ENCODE data around the gene CARS1. TPM values are rescaled to one million over a fixed set of nuclear protein-coding genes. Genes with fewer than 3 reads are reported as not detected.

CARS1 gene
- total RNA-seq, 2 experiments from 2014 or later = 94.7 to 97.5 TPM

DNA sequence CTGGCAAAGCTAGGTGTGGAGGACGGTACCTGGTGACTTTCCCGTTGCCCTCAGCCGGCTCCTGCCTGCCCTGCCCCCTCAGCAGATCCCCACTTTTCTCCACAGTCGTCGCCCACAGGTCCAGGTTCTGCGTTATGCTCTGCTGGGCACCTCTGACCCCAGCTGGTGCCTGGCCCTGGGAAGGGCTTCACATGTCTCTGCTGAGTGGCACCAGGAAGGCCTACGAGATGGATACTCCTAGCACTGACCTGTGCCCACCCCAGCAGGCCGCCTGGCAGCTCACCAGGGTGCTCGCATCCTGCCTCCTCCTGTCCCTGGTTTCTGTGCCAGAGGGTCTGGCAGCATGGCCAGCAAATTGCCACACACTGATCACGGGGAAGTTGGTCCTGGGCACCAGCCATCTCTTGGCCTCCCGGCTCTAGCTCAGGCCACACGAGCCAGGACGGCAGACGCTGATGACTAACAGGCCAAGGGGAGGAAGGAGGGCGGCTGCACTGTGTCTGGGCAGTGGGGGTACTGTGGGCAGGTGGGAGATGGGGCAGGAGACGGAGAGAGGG, 13.8 kb downstream of the CARS1 start:
- Mint-ChIP-seq H3K27ac (no peak overlapping the region), H3K36me3 (peaks cover 28% of the 10 kb centered on the region)
- CTCF ChIA-PET = interaction anchor here (1.1 kb wide), 1 partner anchor 48 kb away, joined by 4 read pairs; no protein-coding TSS in a partner anchor

DNA sequence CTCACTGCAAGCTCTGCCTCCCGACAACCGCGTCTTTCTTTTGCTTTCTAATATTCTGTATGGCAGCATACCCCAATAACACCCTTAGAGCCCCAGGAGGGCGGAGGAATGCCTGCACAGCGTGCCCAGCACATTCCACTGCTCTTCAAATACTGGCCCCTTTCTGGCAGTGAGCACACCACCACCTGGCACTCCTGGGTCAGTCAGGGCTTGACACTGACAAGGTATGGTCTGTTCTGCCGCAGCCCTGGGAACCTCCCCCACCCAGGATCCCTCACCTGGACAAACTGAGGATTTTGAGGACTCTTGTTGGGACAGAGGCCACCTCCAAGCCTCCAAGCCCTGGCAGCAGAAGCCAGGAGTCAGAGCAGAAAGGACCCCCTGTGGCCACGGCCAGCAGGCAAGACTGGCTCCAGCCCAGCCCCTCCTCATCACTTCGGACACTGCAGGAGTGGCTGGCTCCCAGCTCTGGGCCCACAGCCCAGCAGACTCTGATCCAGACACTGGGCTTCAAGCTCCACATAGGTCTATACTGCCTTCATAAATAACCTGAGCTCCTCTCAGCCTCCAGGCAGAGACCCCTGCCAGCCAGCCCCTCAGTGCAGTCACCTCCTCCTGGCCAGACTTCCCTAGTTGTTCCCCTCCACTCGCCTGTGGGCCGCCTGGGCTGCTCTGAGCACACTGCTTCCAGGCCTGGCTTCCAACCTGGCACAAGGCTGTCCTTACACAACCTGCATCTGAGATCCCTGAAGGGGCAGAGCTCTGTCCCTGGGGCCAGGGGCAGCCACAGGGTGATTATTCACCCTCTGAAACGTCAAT, 14.5 kb downstream of the CARS1 start:
- CTCF ChIA-PET = no interaction called here
- H3K27me3 Mint-ChIP-seq = no peaks in the 10 kb centered on the region

More for the DNA sequence above, 13.8 kb downstream of the CARS1 start:
- intact Hi-C loops (cut with micrococcal nuclease) = no loop called here
- DNase-seq = no peak
- POLR2A ChIA-PET = interaction anchor here (1.2 kb wide), 1 partner anchor 54 kb away, joined by 6 read pairs; no protein-coding TSS in a partner anchor
- H3K27me3 Mint-ChIP-seq = no peaks in the 10 kb centered on the region
- no peaks in the 10 kb centered on the region for H3K9me3 Mint-ChIP-seq
- H3K4me3 Mint-ChIP-seq = no peak overlapping the region
- peaks cover 11% of the 10 kb centered on the region for H3K4me1 Mint-ChIP-seq (ENCODE audit: low read depth)

DNA sequence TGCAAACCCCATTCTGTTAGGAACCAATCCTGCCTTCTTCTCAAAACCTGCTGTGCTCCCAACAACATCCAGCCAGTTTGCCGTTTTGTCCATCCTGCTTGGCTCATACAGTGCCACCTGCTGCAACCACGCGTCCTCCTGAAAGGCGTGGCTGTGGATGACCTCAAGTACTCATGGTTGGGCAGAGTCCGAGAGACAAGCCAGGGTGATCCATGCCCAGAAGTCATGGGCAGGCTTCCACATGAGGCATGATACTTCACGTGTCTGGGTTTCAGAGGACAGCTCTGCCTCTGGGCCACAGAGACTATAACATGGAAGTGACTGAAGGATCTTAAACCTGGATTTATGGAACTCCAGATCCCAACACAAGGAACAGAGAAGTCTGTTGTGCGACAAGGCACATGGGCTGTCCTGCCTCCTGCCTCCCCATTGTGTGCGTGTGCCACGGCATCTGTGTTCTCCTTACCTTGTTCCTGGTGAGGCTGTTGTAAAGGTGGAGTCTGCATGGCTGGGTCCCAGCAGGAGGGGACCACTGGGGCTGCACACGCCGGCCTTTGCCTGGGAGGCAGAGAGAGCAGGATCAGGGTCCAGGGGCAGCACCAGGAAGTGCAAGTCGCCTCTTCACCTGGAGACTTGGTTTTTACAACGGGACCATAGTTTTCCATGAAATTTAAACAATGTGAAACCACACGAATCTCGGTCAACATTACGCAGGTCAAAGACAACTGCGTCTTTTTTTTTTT, 15.4 kb downstream of the CARS1 start:
- Mint-ChIP-seq H3K27ac (no peak overlapping the region), H3K27me3 (no peaks in the 10 kb centered on the region), H3K36me3 (peaks cover 38% of the 10 kb centered on the region), H3K9me3 (no peaks in the 10 kb centered on the region), H3K4me1 (ENCODE audit: low read depth) (peaks cover 21% of the 10 kb centered on the region), H3K4me3 (no peak overlapping the region)
- ChIA-PET POLR2A (no interaction called here), CTCF (no interaction called here)
- no peak for DNase-seq
- intact Hi-C loops (cut with micrococcal nuclease) = no loop called here

More for the DNA sequence above, 14.5 kb downstream of the CARS1 start:
- POLR2A ChIA-PET = interaction anchor here (1.2 kb wide), 1 partner anchor 53 kb away, joined by 6 read pairs; no protein-coding TSS in a partner anchor
- DNase-seq = no peak
- peaks cover 13% of the 10 kb centered on the region for H3K4me1 Mint-ChIP-seq (ENCODE audit: low read depth)
- peaks cover 32% of the 10 kb centered on the region for H3K36me3 Mint-ChIP-seq
- intact Hi-C loops (cut with micrococcal nuclease) = no loop called here
- H3K9me3 Mint-ChIP-seq = no peaks in the 10 kb centered on the region
- H3K27ac Mint-ChIP-seq = no peak overlapping the region
- H3K4me3 Mint-ChIP-seq = no peak overlapping the region

DNA sequence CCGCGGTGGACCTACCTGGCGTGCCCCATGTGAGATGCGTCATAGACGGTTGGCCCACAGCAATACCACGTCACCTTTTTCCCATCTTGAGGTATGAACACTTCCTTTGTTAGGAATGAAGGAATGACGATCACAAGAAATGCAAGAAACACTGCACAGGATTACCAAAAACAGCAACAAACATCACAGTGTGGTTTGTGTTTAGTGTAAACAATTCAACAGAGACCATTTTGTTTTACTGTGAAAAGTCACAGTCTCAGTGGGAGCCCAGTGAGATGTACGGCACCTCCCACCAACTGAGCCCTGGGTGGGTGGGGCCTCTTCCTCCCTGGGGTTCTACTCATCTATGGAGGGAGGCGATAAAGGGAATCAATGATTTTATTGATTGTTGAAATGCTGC, 16.3 kb downstream of the CARS1 start:
- intact Hi-C loops (cut with micrococcal nuclease) = no loop called here
- ChIA-PET CTCF (interaction anchor here (4.3 kb wide), 1 partner anchor 50 kb away, joined by 77 read pairs; no protein-coding TSS in a partner anchor), POLR2A (no interaction called here)
- H3K9me3 Mint-ChIP-seq = no peaks in the 10 kb centered on the region
- no peak overlapping the region for H3K27ac Mint-ChIP-seq
- H3K27me3 Mint-ChIP-seq = no peaks in the 10 kb centered on the region
- H3K4me1 Mint-ChIP-seq (ENCODE audit: low read depth) = peaks cover 25% of the 10 kb centered on the region
- no peak for DNase-seq
- peaks cover 48% of the 10 kb centered on the region for H3K36me3 Mint-ChIP-seq
- no peak overlapping the region for H3K4me3 Mint-ChIP-seq

DNA sequence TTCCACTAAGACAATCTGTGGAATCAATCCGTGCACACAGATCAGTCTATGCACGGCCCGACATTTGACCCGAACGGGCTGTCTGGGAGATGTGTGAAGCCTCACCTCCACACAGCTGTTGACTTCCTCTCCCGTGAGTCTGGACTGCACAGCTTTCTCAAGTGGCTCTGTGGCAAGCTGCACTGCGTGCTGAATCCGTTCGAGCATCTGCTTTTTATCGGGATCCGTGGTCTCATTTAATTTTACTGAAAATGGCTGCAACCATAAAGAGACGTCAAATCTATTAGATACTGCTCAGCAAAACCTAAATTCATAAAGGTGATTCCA, 19.3 kb downstream of the CARS1 start:
- Mint-ChIP-seq H3K36me3 (peaks cover 56% of the 10 kb centered on the region), H3K4me1 (ENCODE audit: low read depth) (peaks cover 18% of the 10 kb centered on the region), H3K27ac (no peak overlapping the region), H3K4me3 (no peak overlapping the region), H3K9me3 (no peaks in the 10 kb centered on the region), H3K27me3 (no peaks in the 10 kb centered on the region)
- CTCF ChIA-PET = interaction anchor here (1.0 to 4.3 kb wide), 14 partner anchors 10 to 145 kb away, joined by 3 to 77 read pairs (median 8); partner anchors contain the start of gene CARS1
- no peak for DNase-seq
- POLR2A ChIA-PET = interaction anchor here (0.5 to 1.5 kb wide), 3 partner anchors 19 to 303 kb away, joined by 4 to 7 read pairs (median 6); partner anchors contain the start of gene CARS1
- intact Hi-C loops (cut with micrococcal nuclease) = loop anchor here (1.0 kb wide), 1 partner anchor 53 kb away; no protein-coding TSS in a partner anchor

DNA sequence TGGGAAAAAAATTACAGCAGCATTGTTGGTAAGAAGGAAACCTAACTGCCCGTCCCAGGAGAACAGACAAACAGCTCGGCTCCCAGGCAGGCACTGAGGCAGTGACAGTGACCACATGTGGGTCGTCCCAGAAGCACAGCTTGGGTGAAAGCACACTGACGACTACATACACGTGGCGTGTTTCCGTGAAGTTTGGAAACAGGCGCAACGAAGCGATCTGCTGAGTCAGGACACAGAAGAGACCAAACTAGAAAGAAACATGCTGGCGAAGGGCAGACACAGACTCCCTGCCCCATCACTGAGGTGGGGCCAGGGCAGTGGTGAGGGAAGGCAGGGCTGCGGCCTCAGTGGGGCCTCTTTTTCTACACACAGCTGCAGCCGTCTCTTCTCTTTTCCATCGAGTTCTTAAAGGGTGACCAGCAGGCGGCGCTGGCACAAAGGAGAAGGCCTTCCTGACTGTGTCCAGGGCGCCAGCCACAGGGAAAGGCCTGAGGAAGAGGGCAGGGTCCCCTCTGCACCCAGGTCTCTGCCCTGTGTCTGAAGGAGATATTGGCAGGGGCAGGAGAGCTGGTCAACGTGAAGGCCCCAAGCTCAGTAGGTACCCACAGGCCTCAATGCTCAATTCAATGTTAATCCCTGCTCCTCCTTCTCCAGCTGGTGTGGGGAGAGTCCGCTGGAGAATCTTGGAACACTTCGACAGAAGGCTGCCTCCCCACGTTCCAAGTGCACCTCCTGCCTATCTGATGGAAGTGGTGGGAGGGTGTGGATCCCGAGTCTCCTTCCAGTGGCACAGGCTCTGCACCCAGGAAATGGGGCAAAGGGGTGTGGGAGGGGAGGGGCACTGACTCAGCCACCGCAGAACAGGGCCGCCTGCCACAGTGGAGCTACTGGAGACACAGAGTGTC, 19.9 kb downstream of the CARS1 start:
- no peaks in the 10 kb centered on the region for H3K9me3 Mint-ChIP-seq
- peak overlapping the region; percentile 1 for H3K27ac Mint-ChIP-seq
- H3K4me3 Mint-ChIP-seq = no peak overlapping the region
- H3K4me1 Mint-ChIP-seq (ENCODE audit: low read depth) = peaks cover 20% of the 10 kb centered on the region
- ChIA-PET POLR2A (interaction anchor here (0.5 to 1.5 kb wide), 3 partner anchors 20 to 304 kb away, joined by 4 to 7 read pairs (median 6); partner anchors contain the start of gene CARS1), CTCF (interaction anchor here (0.7 to 4.3 kb wide), 18 partner anchors 9 to 879 kb away, joined by 3 to 77 read pairs (median 6); partner anchors contain the start of gene CARS1)
- no peaks in the 10 kb centered on the region for H3K27me3 Mint-ChIP-seq
- peak; percentile 61 for DNase-seq
- H3K36me3 Mint-ChIP-seq = peaks cover 60% of the 10 kb centered on the region
- intact Hi-C loops (cut with micrococcal nuclease) = loop anchor here (1.0 kb wide), 1 partner anchor 54 kb away; no protein-coding TSS in a partner anchor

DNA sequence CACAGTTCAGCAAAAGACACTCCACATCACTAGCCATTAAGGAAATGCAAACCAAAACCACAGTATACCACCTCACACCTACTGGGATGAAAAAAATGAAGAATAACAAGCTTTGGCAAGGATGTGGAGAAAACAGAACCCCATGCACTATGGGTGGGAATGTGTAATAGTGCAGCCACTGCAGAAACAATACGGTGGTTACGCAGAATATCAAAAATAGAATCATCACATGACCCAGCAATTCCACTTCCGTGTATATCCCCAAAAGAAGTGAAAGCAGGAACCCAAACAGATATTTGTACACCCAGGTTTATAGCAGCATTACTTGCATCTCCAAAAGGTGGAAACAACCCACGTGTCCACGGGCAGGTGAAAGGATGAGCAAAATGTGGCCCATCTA, 20.8 kb downstream of the CARS1 start:
- CTCF ChIA-PET = interaction anchor here (1.0 to 4.3 kb wide), 8 partner anchors 12 to 502 kb away, joined by 3 to 77 read pairs (median 8); no protein-coding TSS in a partner anchor
- H3K9me3 Mint-ChIP-seq = no peaks in the 10 kb centered on the region
- H3K4me1 Mint-ChIP-seq (ENCODE audit: low read depth) = peaks cover 20% of the 10 kb centered on the region
- H3K36me3 Mint-ChIP-seq = peaks cover 55% of the 10 kb centered on the region
- H3K27ac Mint-ChIP-seq = no peak overlapping the region
- intact Hi-C loops (cut with micrococcal nuclease) = no loop called here
- DNase-seq = no peak
- H3K4me3 Mint-ChIP-seq = no peak overlapping the region
- POLR2A ChIA-PET = no interaction called here
- no peaks in the 10 kb centered on the region for H3K27me3 Mint-ChIP-seq

DNA sequence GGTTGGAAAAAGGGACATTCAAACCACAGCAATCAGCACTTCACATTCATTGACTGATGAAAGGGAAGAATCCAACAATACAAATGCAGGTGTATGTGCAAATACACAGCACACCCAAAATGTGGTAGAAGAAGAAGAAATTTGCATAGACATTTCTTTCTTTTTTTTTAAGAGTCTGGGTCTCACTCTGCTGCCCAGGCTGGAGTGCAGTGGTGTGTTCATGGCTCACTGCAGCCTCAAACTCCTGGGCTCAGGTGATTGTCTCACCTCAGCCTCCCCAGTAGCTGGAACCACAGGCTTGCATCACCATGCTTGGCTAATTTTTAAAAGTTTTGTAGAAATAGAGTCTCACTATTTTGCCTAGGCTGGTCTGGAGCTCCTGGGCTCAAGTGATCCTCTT, 21.9 kb downstream of the CARS1 start:
- Mint-ChIP-seq H3K27me3 (no peaks in the 10 kb centered on the region), H3K4me1 (ENCODE audit: low read depth) (peaks cover 31% of the 10 kb centered on the region), H3K27ac (no peak overlapping the region), H3K4me3 (no peak overlapping the region), H3K36me3 (peaks cover 59% of the 10 kb centered on the region), H3K9me3 (no peaks in the 10 kb centered on the region)
- CTCF ChIA-PET = interaction anchor here (0.7 to 2.9 kb wide), 5 partner anchors 11 to 60 kb away, joined by 3 to 11 read pairs (median 4); no protein-coding TSS in a partner anchor
- no peak for DNase-seq
- intact Hi-C loops (cut with micrococcal nuclease) = no loop called here
- POLR2A ChIA-PET = no interaction called here

DNA sequence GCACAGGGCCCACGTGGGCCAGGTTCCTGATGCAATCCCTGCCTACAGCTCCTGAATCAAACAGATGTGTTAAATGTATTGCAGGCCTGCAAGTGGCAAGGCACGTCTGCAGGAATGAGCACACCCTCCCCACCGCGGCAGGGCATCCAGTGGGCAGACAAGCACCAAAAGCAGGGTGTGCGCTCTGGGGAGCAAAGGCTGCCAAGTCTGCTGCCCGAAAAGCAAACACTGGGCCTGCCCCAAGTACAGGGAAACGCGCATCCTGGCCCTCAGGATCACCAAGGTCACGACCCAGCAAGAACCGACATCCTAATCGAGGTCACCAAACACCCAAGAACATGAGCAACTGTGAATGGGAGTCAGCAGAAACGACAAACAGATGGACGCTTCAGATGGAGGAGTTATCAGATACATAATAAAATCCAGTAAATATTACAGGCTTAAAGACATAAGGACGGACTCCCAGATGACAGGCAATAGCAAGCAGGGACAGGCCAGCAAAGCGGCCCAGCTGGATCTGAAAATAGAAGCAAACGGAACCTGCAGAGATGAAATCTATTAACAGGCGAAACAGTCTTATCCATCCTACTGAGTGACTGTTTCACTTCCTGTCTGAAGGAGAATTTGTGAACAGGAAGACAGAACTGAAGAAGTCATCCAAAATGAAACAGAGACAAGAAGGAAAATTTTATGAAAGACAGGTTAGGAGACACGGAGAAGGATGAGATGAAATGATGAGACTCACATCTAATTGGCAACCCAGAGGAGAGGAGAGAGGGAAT, 26.7 kb downstream of the CARS1 start:
- POLR2A ChIA-PET = no interaction called here
- Mint-ChIP-seq H3K4me3 (no peak overlapping the region), H3K27me3 (no peaks in the 10 kb centered on the region), H3K36me3 (peaks cover 57% of the 10 kb centered on the region), H3K4me1 (ENCODE audit: low read depth) (peaks cover 13% of the 10 kb centered on the region), H3K9me3 (no peaks in the 10 kb centered on the region), H3K27ac (no peak overlapping the region)
- no peak for DNase-seq
- CTCF ChIA-PET = no interaction called here
- intact Hi-C loops (cut with micrococcal nuclease) = no loop called here

DNA sequence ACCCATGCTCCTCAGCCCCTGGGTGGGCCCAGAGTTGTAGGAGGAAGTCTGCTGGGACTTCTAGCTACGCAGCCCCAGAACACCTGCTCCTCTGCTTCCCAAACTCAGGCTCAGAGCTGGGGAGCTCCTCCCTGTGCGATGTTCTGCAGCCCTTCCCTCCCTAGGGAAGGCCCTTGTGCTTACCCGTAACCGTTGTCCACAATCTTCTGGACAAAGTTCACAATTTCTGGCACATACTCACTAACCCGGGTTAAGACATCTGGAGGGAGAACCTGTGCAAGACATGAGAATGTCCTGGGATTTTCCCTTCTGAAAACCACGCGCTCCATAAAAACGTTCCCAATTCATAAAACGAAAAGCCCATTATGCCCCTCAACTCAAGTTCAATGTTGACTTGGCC, 28.4 kb downstream of the CARS1 start:
- H3K9me3 Mint-ChIP-seq = no peaks in the 10 kb centered on the region
- H3K27ac Mint-ChIP-seq = no peak overlapping the region
- no peak overlapping the region for H3K4me3 Mint-ChIP-seq
- H3K4me1 Mint-ChIP-seq (ENCODE audit: low read depth) = peaks cover 13% of the 10 kb centered on the region
- POLR2A ChIA-PET = no interaction called here
- peaks cover 57% of the 10 kb centered on the region for H3K36me3 Mint-ChIP-seq
- CTCF ChIA-PET = interaction anchor here (2.3 kb wide), 1 partner anchor 9 kb away, joined by 8 read pairs; no protein-coding TSS in a partner anchor
- no peak for DNase-seq
- intact Hi-C loops (cut with micrococcal nuclease) = no loop called here
- H3K27me3 Mint-ChIP-seq = no peaks in the 10 kb centered on the region
